Measurements from ENCODE around the gene LAMTOR3. TPM values are rescaled to one million over a fixed set of nuclear protein-coding genes. Genes with fewer than 3 reads are reported as not detected.

The LAMTOR3 gene
- total and polyA plus RNA-seq, 9 of the 15 experiments (the other 6 are each of a cell fraction or from before 2014, with no cell fraction given): 17.9 to 146 (median 59.4) TPM

DNA sequence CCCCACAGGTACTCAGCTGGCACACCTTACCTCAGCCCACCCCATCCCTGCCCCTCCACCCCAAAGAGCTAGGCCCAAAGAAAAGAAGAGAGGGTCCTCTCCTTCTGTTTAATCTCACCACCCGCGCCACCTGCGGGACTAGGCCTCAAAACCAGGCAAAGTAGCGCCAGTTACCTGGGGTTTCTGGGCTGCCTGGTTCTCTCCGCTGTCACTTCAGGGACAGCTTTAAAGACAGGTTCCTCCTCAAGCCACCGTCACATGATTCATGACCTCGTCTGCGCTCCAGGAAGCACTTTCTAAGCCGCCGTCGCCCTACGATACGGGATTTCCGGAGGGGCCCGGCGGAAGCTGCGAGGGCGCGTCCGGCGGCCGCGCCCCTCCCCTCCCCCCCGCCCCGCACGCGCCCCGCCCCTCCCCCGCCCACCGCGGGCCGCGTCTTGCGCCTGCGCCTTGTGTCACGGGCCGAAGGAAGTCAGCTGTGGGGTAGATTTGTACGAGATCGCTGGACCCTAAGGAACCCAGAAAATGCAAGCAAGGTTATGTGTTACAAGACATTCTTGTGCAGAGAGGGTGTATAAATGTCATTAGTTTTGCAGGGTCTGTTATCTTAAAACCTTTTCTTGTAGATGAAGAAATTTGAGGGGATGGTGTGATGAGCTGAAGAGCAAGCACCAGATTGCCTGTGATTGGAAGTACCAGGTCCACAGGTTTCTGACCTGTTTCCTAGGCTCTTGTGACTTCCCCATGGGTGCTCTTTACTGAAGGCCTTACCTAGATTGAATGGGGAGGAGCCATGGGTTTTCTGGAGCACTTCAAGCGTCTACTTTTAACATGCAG lies at the start of gene LAMTOR3 (continued):
- TF ChIP-seq, protein P1, sequence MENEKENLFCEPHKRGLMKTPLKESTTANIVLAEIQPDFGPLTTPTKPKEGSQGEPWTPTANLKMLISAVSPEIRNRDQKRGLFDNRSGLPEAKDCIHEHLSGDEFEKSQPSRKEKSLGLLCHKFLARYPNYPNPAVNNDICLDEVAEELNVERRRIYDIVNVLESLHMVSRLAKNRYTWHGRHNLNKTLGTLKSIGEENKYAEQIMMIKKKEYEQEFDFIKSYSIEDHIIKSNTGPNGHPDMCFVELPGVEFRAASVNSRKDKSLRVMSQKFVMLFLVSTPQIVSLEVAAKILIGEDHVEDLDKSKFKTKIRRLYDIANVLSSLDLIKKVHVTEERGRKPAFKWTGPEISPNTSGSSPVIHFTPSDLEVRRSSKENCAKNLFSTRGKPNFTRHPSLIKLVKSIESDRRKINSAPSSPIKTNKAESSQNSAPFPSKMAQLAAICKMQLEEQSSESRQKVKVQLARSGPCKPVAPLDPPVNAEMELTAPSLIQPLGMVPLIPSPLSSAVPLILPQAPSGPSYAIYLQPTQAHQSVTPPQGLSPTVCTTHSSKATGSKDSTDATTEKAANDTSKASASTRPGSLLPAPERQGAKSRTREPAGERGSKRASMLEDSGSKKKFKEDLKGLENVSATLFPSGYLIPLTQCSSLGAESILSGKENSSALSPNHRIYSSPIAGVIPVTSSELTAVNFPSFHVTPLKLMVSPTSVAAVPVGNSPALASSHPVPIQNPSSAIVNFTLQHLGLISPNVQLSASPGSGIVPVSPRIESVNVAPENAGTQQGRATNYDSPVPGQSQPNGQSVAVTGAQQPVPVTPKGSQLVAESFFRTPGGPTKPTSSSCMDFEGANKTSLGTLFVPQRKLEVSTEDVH (IDR thresholded peaks at IDR 0.05; ENCODE audit: low read depth, partially characterized antibody): peak; percentile 64
- no peak for TF ChIP-seq BCLAF1 (IDR thresholded peaks at IDR 0.05; ENCODE audit: borderline replicate concordance in 1 of 2, control insufficient read depth in 1 of 2, low read depth in 2 of 2, low read length in 1 of 2)
- no peak for TF ChIP-seq ARHGAP35 (IDR thresholded peaks at IDR 0.05; ENCODE audit: partially characterized antibody)
- peak; percentile 98 for TF ChIP-seq HNRNPLL (IDR thresholded peaks at IDR 0.05; ENCODE audit: low read depth, low read length, poor library complexity, severe bottlenecking)
- no peak for TF ChIP-seq PREB (CRISPR knock-in tag; IDR thresholded peaks at IDR 0.05)
- TF ChIP-seq BHLHE40 (IDR thresholded peaks at IDR 0.05; ENCODE audit: low read length): peak; percentile 54; the same call in 1 of the 2 replicates
- no peak for TF ChIP-seq ZBTB1 (CRISPR knock-in tag; IDR thresholded peaks at IDR 0.05; ENCODE audit: borderline replicate concordance, low read depth)
- no peak for TF ChIP-seq ZFP36 (IDR thresholded peaks at IDR 0.05; ENCODE audit: low read depth, low read length, partially characterized antibody)
- TF ChIP-seq ZNF696 (CRISPR knock-in tag; conservative IDR thresholded peaks at IDR 0.05): no peak
- no peak for TF ChIP-seq ZNF76 (CRISPR knock-in tag; IDR thresholded peaks at IDR 0.05; ENCODE audit: borderline replicate concordance)
- no peak for TF ChIP-seq HBP1 (CRISPR knock-in tag; IDR thresholded peaks at IDR 0.05)
